GM12892 (cell line): ENCODE data around the gene EXD2.
"Not testable (repeated sequence)": the region's sequence is repeated elsewhere in the genome, so short reads cannot be mapped to it uniquely, and the experiment has no call there.

Source experiments
- DNase-seq: peaks from one replicate; pipeline ENCODE4 v3.0.0; 2011; ENCODE audit not compliant: insufficient read length
- FAIRE-seq: peaks from 2 replicates; lab custom pipeline; 2011; peaks lifted over from hg19 to GRCh38; lab: Jason Lieb, UNC
- POLR2A ChIP-seq: IDR thresholded peaks from 2 replicates; pipeline ENCODE4 v1.6.1; 2011; ENCODE audit warnings: low read depth, low read length, control low read depth
- POLR2AphosphoS5 ChIP-seq: IDR thresholded peaks from 2 replicates; pipeline ENCODE4 v1.6.1; 2011; ENCODE audit warnings: low read depth, low read length, control low read depth
- TAF1 ChIP-seq: IDR thresholded peaks from 2 replicates; pipeline ENCODE4 v1.6.1; 2011; ENCODE audit warnings: low read depth, mild to moderate bottlenecking, control low read depth, low read length, borderline replicate concordance

EXD2 gene

DNA sequence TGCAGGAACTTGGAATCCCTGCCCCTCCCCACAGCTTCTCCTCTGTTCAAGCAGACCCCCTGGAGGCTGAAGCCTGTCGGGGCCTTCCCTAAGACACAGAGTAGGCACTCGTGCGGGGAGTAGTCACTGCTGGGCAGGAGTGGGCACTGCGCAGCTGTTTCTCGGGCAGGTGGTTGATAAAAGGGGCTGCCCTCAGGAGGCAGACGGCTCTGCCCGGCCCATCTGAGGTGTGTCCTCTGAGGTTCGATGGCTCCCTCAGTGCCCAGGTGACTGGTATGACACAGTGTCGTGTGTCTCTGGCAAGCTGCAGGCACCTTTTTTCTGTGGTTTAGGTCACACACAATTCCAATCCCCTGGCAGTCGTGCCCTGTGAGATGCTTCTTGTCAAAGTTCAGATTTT is 78.8 kb downstream of the EXD2 start:
- no peak for DNase-seq
- TF ChIP-seq POLR2AphosphoS5 (no peak), TAF1 (no peak), POLR2A (no peak)
- no peak for FAIRE-seq

DNA sequence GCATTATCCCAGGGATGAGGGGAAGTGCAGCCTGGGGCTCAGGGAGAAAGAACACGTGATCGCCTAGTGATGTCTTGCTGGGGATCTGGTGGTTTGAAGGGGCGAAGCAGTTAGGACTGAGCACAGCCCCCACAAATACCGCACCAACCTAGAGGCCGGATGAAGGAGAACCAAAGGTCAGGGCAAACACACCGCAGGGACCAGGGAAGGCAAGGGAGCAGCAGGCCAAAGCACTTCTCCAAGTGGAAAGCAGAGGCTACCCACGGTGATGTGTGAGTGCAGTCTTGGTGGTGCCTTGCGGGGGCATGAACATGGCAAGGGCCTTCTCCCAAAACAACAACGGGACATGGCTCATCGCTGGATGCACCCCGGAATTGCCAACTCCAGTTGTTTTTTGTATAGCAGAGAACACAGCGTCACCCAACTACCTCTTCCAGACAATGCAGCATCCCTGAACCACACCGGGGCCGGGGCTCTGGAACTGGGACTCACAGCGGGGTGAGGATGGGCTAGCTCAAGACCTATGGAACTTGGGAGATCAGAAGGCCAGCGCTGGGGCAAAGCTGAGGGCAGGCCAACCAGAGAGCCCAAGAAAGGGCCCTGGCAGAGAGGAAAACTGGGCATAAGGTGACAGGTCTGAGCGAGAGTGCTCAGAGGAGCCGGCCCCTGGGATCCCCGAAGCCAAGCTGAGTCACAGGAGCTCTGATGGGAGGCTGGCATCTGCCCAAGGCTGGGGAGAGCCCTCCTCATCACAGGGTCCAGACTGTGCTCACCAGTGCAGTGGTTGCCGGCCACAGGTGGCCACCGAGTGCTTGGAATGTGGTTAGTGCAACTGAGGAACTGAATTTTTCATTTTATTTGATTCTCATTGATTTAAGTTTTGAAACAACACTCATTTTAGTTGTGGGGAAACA is 79.8 kb downstream of the EXD2 start:
- DNase-seq, result no peak
- FAIRE-seq, result no peak
- no peak for TF ChIP-seq TAF1
- TF ChIP-seq POLR2AphosphoS5, result no peak
- TF ChIP-seq POLR2A, result no peak

DNA sequence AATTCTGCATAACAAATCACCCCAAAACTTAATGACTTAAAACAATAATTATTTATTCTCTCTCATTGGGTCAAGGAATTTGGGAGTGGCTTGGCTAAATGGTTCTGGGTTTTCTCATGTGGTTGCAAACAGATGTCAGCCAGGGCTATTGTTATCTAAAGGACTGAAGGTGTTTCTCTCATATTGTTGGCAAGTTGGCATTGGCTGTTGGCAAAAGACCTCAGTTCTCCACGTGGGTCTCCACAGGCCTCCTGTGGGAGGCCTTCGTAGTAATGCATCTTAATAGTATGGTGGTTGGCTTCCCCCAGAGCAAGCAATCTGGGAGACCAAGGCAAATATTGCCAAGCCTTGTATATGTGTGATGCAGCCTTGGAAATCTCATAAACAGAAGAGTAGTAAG is 83.0 kb downstream of the EXD2 start:
- TF ChIP-seq TAF1 (no peak), POLR2AphosphoS5 (no peak), POLR2A (no peak)
- no peak for FAIRE-seq
- no peak for DNase-seq

DNA sequence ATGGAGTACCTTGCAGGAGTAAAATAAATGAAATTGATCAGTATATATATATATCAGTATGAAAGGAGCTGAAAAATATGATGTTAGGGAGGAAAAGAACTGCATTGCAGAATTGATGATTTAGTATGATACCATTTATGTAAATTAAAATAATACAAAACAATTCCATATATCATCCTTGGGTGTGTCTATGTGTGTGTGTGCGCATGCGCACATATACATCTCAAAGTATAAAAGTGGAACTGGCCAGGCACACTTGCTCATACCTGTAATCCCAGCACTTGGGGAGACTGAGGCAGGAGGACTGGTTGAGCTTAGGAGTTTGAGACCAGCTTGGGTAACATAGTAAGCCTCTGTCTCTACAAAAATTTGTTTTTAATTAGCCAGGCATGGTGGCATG is 84.0 kb downstream of the EXD2 start:
- TF ChIP-seq POLR2A (no peak), POLR2AphosphoS5 (no peak), TAF1 (no peak)
- DNase-seq, result no peak
- no peak for FAIRE-seq

DNA sequence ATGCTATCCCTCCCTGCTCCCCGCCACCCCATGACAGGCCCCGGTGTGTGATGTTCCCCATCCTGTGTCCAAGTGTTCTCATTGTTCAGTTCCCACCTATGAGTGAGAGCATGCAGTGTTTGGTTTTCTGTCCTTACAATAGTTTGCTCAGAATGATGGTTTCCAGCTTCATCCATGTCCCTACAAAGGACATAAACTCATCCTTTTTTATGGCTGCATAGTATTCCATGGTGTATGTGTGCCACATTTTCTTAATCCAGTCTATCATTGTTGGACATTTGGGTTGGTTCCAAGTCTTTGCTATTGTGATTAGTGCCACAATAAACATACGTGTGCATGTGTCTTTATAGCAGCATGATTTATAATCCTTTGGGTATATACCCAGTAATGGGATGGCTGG is 86.1 kb downstream of the EXD2 start:
- DNase-seq, FAIRE-seq: not testable (repeated sequence)

DNA sequence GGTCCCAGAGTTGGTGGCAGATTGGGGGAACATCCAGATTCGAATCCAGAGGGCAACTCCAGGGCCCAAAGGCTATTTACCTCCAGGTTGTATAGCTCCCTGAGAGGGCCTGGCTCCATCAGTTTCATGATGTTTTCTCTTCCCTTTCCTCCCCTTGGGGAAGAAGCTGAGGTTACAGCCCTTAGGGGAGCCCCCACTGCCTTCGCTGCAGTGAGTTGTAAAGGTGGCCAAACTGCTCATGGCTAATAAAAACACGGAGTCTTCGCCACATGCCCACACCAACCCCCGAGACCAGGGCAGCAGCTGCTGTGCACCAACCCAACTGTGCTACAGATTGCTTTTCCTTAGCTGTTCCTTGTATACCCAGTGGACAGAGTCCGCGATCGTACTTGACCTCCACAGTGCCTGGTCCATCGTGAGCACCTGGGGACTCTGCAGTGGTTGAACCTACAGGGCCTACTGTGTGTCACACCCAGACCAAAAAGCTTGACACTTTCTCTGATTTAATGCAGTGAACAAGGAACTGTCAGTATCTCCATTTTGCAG is 89.5 kb downstream of the EXD2 start:
- TF ChIP-seq TAF1 (no peak), POLR2AphosphoS5 (no peak), POLR2A (no peak)
- FAIRE-seq (peak; percentile 24), DNase-seq (no peak)

DNA sequence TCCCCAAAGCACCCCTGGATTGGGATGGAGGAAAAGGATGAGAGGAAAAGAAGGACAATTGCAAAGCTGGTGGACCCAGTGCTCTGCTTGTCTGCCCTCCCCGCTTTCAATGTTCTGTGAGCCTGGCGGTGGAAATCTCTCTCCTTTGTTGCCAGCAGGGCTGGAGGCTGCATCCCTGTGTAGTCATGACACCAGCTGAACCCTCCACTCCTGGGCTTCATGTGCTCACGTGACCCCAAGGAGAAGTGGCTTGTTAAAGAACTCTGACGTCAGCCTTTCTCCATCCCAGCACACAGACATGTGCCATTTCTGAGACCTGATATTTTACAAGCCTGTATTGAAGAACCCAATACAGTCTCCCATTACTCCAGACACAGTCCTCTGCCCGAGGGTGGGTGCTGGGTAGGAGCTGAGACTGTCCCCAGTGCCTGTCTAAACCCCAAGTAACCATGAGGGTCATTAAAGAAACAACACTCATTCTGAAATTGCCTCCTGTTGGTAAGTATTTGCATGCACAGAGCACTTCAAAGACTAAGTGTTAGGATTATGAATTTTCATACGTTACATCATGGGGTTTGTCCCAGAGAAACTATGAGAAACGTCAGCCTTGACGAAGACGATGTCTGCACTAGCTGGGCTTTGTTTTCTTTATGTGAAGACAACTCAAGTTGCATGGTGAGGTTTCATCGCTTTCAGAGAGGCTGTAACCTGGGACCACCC is 90.3 kb downstream of the EXD2 start:
- TF ChIP-seq POLR2A (no peak), TAF1 (no peak), POLR2AphosphoS5 (no peak)
- FAIRE-seq, result peak; percentile 92
- no peak for DNase-seq

DNA sequence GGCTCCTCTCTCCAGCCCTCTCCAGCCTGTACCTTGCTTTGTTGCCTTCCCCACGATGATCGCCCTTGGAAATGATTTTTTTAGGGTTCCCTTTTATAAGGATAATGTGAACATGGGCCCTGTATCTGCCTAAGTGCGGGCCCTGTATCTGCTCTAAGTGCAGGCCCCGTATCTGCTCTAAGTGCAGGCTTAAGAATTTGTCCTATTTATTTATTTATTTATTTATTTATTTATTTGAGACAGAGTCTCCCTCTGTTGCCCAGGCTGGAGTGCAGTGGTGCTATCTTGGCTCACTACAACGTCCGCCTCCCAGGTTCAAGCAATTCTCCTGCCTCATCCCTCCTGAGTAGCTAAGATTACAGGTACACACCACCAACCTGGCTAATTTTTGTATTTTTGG is 91.2 kb downstream of the EXD2 start:
- TF ChIP-seq POLR2AphosphoS5, result no peak
- TF ChIP-seq POLR2A, result no peak
- TF ChIP-seq TAF1, result no peak
- DNase-seq (no peak), FAIRE-seq (no peak)

DNA sequence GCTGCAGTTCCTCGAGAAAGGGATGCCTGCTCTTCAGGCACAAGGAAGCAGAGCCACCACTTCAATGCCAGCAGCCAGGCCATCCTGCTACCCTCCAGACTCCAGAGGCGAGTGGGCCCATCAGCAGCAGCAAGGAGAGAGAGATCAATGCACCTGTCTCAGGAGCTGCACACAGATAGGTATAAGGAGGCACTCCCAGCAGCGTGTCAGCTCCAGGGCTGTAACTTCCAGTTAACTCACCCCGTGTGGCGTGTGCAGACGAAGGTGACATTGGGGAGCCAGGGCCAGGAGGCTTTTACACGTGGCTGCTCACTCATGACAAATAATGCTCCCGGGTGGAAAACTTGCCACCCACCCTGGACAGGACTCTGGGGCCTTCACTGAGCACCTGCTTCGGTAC is 92.9 kb downstream of the EXD2 start:
- FAIRE-seq, result no peak
- TF ChIP-seq POLR2AphosphoS5 (no peak), TAF1 (no peak), POLR2A (no peak)

DNA sequence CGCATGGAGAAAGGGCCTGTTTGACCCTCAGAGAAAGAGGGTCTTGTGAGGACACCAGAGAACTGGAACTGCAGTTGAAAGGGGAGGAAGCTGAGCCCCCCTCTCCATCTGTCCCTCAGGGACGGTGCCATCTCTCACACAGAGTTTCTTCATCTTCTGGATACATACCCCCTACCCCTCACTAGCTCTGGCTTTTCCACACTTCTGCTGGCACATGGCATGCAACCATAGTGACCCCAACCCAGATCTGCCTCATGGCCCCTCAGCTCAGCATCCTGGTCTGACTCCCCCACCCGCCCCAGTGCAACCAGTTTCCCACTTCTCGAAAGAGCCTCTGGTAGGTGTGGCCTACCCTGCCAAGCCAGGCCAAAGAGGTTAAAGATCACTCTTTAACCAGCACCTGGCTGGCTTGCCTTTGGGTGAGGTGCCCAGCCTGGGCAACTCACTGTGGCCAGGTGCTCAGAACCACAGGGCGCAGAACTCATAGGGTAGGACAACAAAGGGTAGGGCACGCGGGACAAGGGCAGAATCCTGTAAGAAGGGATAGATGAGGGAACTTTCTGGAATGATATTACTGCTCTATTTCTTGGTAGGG is 94.5 kb downstream of the EXD2 start:
- FAIRE-seq, result no peak
- DNase-seq, result no peak
- TF ChIP-seq TAF1 (no peak), POLR2A (no peak), POLR2AphosphoS5 (no peak)

More for the DNA sequence above, 92.9 kb downstream of the EXD2 start:
- DNase-seq, result no peak

DNA sequence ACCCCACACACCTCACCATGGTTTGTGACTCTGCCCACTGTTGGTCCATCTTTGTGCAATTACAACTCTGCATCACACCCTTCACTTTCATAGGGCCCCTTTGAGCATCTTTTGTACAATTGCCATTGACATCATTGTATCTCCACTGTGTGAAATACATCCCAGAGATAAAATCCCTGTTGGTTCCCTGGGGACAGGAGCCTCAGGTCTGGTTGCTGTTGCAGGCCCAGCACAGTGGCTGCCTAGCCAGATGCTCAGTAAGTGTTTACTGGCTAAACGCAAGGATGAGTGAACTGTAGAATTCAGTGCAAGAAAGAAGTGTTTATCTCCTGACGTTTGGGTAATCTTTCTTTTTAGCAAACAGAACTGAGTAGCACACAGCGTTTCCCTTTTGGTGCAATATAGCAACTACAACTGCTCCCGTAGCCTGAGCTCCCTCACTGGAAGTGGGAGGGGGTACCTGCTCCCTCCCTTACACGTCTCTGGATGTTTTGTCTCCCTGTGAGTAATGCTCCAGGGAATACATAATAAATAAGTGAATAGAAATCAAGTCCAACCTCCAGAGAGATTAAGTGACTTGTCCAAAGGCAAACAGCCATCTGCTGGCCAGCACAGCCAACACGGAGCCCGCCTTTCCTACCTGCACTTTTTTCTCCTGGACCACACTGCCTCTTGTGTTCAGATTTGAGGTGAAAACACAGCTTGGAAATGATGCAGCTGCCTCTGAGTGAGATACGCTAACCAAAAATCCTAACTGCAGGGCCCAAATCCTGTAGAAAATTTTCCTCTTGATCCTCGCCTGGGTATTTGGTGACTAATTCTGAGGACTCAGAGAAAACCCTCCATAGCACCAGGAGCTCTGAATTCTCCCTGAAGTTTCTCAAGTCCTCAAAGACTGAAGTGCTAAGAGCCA is 96.1 kb downstream of the EXD2 start:
- DNase-seq (no peak), FAIRE-seq (no peak)
- no peak for TF ChIP-seq TAF1
- no peak for TF ChIP-seq POLR2AphosphoS5
- TF ChIP-seq POLR2A, result no peak
